SIG-M5 treated with dmso at 0.1 percent for 504 hours (cell line): ENCODE results near the gene COL5A2.

Experiments used
- DNase-seq: peaks from one replicate; lab custom pipeline; 2025; ENCODE audit not compliant: unreplicated experiment; lab: John Stamatoyannopoulos, UW

Gene COL5A2

GRCh38 chr2:189179570-189179950 lies at the start of gene COL5A2:
Gene COL5A2 (minus strand): TSS chr2:189179761. CDS start chr2:189179604, 157 bp downstream.
- no peak for DNase-seq

- DNase-seq = no peak
These were observed 46.5 kb upstream of the COL5A2 start for GRCh38 chr2:189226017-189226416.

- DNase-seq = no peak
These were observed 45.5 kb upstream of the COL5A2 start for GRCh38 chr2:189225032-189225431.

- no peak for DNase-seq
These were observed 43.0 kb upstream of the COL5A2 start for GRCh38 chr2:189222468-189223105.

GRCh38 chr2:189221811-189222467 lies 42.4 kb upstream of the COL5A2 start:
- no peak for DNase-seq

GRCh38 chr2:189218236-189218635 lies 38.7 kb upstream of the COL5A2 start:
- DNase-seq = no peak

- DNase-seq = no peak
These were observed 38.0 kb upstream of the COL5A2 start for GRCh38 chr2:189217541-189217940.

GRCh38 chr2:189217051-189217450 lies 37.5 kb upstream of the COL5A2 start:
- DNase-seq = no peak

- DNase-seq = no peak
These were observed 34.9 kb upstream of the COL5A2 start for GRCh38 chr2:189214484-189214883.

GRCh38 chr2:189213250-189213649 lies 33.7 kb upstream of the COL5A2 start:
- no peak for DNase-seq

- no peak for DNase-seq
These were observed 30.9 kb upstream of the COL5A2 start for GRCh38 chr2:189210250-189211087.

GRCh38 chr2:189208254-189208653 lies 28.7 kb upstream of the COL5A2 start:
- DNase-seq = no peak

GRCh38 chr2:189204322-189204941 lies 24.9 kb upstream of the COL5A2 start:
- no peak for DNase-seq

- no peak for DNase-seq
These were observed 23.7 kb upstream of the COL5A2 start for GRCh38 chr2:189203177-189203799.

GRCh38 chr2:189199797-189200196 lies 20.2 kb upstream of the COL5A2 start:
- DNase-seq = no peak

GRCh38 chr2:189192766-189193165 lies 13.2 kb upstream of the COL5A2 start:
- no peak for DNase-seq

GRCh38 chr2:189191766-189192165 lies 12.2 kb upstream of the COL5A2 start:
- no peak for DNase-seq

- DNase-seq = no peak
These were observed 11.1 kb upstream of the COL5A2 start for GRCh38 chr2:189190685-189191084.

- DNase-seq = no peak
These were observed 8.7 kb upstream of the COL5A2 start for GRCh38 chr2:189188115-189188805.

- no peak for DNase-seq
These were observed 3.6 kb upstream of the COL5A2 start for GRCh38 chr2:189183170-189183569.
